GM12872 (cell line): ENCODE measurements around the gene RHCE.

ENCODE experiments used
- TF ChIP-seq, protein P1 (sequence below): IDR thresholded peaks from 3 replicates; pipeline ENCODE4 v1.5.1; 2011; ENCODE audit warnings: low read depth, mild to moderate bottlenecking, low read length, moderate library complexity; ENCODE audit not compliant: insufficient read depth

RHCE gene

GRCh38 chr1:25338188-25338981 is 82.2 kb downstream of the RHCE start, which contains the start of gene TMEM50A:
TSS of gene TMEM50A (plus strand) at chr1:25338334. CDS start at chr1:25340487, 2,153 bp downstream.
- TF ChIP-seq, protein P1, sequence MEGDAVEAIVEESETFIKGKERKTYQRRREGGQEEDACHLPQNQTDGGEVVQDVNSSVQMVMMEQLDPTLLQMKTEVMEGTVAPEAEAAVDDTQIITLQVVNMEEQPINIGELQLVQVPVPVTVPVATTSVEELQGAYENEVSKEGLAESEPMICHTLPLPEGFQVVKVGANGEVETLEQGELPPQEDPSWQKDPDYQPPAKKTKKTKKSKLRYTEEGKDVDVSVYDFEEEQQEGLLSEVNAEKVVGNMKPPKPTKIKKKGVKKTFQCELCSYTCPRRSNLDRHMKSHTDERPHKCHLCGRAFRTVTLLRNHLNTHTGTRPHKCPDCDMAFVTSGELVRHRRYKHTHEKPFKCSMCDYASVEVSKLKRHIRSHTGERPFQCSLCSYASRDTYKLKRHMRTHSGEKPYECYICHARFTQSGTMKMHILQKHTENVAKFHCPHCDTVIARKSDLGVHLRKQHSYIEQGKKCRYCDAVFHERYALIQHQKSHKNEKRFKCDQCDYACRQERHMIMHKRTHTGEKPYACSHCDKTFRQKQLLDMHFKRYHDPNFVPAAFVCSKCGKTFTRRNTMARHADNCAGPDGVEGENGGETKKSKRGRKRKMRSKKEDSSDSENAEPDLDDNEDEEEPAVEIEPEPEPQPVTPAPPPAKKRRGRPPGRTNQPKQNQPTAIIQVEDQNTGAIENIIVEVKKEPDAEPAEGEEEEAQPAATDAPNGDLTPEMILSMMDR, result no peak

DNA sequence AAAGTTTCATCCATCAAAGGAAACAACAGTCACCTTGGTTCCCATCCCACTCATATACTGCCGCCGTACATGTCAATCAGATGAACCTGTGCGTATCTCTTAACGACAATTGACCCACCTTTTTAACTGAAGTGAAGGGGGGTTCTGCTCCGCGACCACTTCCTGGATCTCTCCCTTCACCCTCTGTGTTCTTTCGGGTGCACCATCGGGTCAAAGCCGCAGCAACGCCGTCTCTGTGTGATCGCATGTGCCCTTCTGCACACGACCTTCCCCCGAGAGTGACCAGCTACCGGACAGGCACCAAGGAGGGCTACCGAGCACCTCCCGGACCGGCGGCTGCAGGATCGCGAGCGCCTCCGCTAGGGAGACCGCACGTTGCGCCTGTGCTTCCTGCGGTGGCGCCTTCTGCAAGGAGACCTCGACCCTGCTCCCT is 83.7 kb downstream of the RHCE start:
- TF ChIP-seq, protein P1, result 0 out of 3 replicates have a peak, but pooled peaks have one; percentile 15
